ENCODE measurements around the gene PCDHB5.
"Not testable (repeated sequence)": the region's sequence is repeated elsewhere in the genome, so short reads cannot be mapped to it uniquely, and the experiment has no call there.

GRCh38 chr5:141179371-141179770 lies 44.4 kb downstream of the PCDHB5 start:
- TF ChIP-seq SUPT20H (IDR thresholded peaks at IDR 0.05; ENCODE audit: borderline replicate concordance, control insufficient read depth, low read depth, low read length); CTCF (IDR thresholded peaks at IDR 0.05 in 2 of 3, conservative IDR thresholded peaks at IDR 0.05 in 1 of 3; ENCODE audit: control insufficient read depth in 2 of 3, extremely low read depth in 1 of 3, insufficient read depth in 1 of 3, low read depth in 3 of 3, low read length in 3 of 3); ZBTB33 (IDR thresholded peaks at IDR 0.05); NFYB (IDR thresholded peaks at IDR 0.05; ENCODE audit: insufficient read depth, low read depth, low read length); SPI1 (IDR thresholded peaks at IDR 0.05; ENCODE audit: borderline replicate concordance, insufficient read depth, low read depth, low read length): not testable (repeated sequence)
